H1 (cell line): ENCODE results near the gene IL17RA. TPM values are rescaled to one million over a fixed set of nuclear protein-coding genes. Genes with fewer than 3 reads are reported as not detected.

Source experiments
- CTCF ChIA-PET: fragments of 300-600 bp; sonication (Branson Sonifier 250); formaldehyde crosslinking; loops from one replicate; lab custom pipeline; 2021; ENCODE audit not compliant: partially characterized antibody; lab: Charles Lee
- POLR2A ChIA-PET: fragments of 300-600 bp; sonication (Branson Sonifier 250); formaldehyde crosslinking; loops from one replicate; lab custom pipeline; 2021; ENCODE audit warnings: inconsistent platforms; ENCODE audit not compliant: partially characterized antibody; lab: Charles Lee
- DNase-seq, 2 experiments: peaks; one replicate each; pipeline versions ENCODE4 v3.0.0 to v3.0.0-alpha.2; 2010 to 2022; ENCODE audit warnings: low spot score in 2 of 2, low read depth in 1 of 2, mixed read lengths in 1 of 2
- FAIRE-seq: peaks from 2 replicates; lab custom pipeline; 2011; peaks lifted over from hg19 to GRCh38; lab: Jason Lieb, UNC
- H2AFZ ChIP-seq: 2 replicates; pipeline ENCODE4 v1.8.1; 2012; ENCODE audit warnings: low read length, inconsistent platforms
- H2AK5ac ChIP-seq: 2 replicates; pipeline ENCODE4 v1.6.1; 2013; ENCODE audit warnings: low read depth, low read length
- H2BK120ac ChIP-seq: replicated peaks from 2 replicates; pipeline ENCODE3; 2013; ENCODE audit warnings: low read depth, low read length, inconsistent platforms
- H2BK12ac ChIP-seq: 2 replicates; pipeline ENCODE4 v1.6.1; 2013; ENCODE audit warnings: low read depth, low read length
- H2BK15ac ChIP-seq: 2 replicates; pipeline ENCODE4 v1.6.1; 2013; ENCODE audit warnings: low read length
- H2BK20ac ChIP-seq: 2 replicates; pipeline ENCODE4 v1.6.1; 2013; ENCODE audit warnings: low read length
- H2BK5ac ChIP-seq: 2 replicates; pipeline ENCODE4 v1.6.1; 2013; ENCODE audit warnings: low read depth, low read length
- H3K14ac ChIP-seq: 2 replicates; pipeline ENCODE4 v1.6.1; 2013; ENCODE audit warnings: inconsistent platforms; ENCODE audit not compliant: insufficient read length
- H3K18ac ChIP-seq: 2 replicates; pipeline ENCODE4 v1.6.1; 2013; ENCODE audit warnings: low read length; ENCODE audit errors: extremely low read depth
- H3K23ac ChIP-seq: 2 replicates; pipeline ENCODE4 v1.6.1; 2013; ENCODE audit warnings: inconsistent platforms; ENCODE audit not compliant: insufficient read length
- H3K23me2 ChIP-seq: 2 replicates; pipeline ENCODE4 v1.6.1; 2013; ENCODE audit warnings: low read depth, low read length
- H3K27ac ChIP-seq: 2 replicates; pipeline ENCODE4 v1.6.1; 2011; ENCODE audit warnings: low read depth, low read length, inconsistent platforms
- H3K27me3 ChIP-seq, 4 experiments: replicated peaks in 1 of 4; 1 replicate in 1 of 4; 2 replicates in 3 of 4; pipeline versions ENCODE4 v1.6.1 to v1.8.1; 2011 to 2013; ENCODE audit warnings: low read length in 3 of 4, mild to moderate bottlenecking in 3 of 4, inconsistent platforms in 2 of 4, mixed read lengths in 2 of 4, moderate library complexity in 1 of 4; ENCODE audit not compliant: control insufficient read depth in 3 of 4, insufficient read depth in 3 of 4; ENCODE audit errors: extremely low read depth in 1 of 4
- H3K36me3 ChIP-seq, 4 experiments: 2 replicates each; pipeline versions ENCODE4 v1.6.1 to v1.8.1; 2011 to 2013; ENCODE audit warnings: mild to moderate bottlenecking in 4 of 4, low read length in 3 of 4, moderate library complexity in 2 of 4, control low read depth in 1 of 4, inconsistent platforms in 1 of 4; ENCODE audit not compliant: insufficient read depth in 4 of 4, control insufficient read depth in 2 of 4
- H3K4ac ChIP-seq: replicated peaks from 2 replicates; pipeline ENCODE3; 2013; ENCODE audit warnings: low read length, low read depth, mixed read lengths, inconsistent platforms; ENCODE audit not compliant: insufficient read length
- H3K4me1 ChIP-seq, 4 experiments: replicated peaks in 1 of 4; 1 replicate in 1 of 4; 2 replicates in 3 of 4; pipeline versions ENCODE4 v1.6.1 to v1.8.1; 2011 to 2013; ENCODE audit warnings: low read length in 3 of 4, inconsistent platforms in 2 of 4, mixed read lengths in 1 of 4; ENCODE audit not compliant: insufficient read depth in 4 of 4, control insufficient read depth in 3 of 4
- H3K4me2 ChIP-seq, 2 experiments: 2 replicates each; pipeline versions ENCODE4 v1.6.1 to v1.8.1; 2011 to 2013; ENCODE audit warnings: low read depth in 2 of 2, low read length in 2 of 2, control low read depth in 1 of 2, inconsistent platforms in 1 of 2, mild to moderate bottlenecking in 1 of 2; ENCODE audit not compliant: insufficient read depth in 1 of 2
- H3K4me3 ChIP-seq, 4 experiments: fragments of 200-600, 300-600 bp in 1 of 4; sonication (generic), shearing (Covaris generic), sonication (Bioruptor Twin) in 1 of 4; 2 replicates each; pipeline versions ENCODE4 v1.5.1 to v1.8.1; 2011 to 2016; ENCODE audit warnings: low read length in 4 of 4, low read depth in 3 of 4, control low read depth in 2 of 4, inconsistent platforms in 2 of 4, mild to moderate bottlenecking in 2 of 4, mixed read lengths in 1 of 4, moderate library complexity in 1 of 4; ENCODE audit not compliant: insufficient read depth in 2 of 4; ENCODE audit errors: extremely low read depth in 1 of 4
- H3K56ac ChIP-seq: replicated peaks from 2 replicates; pipeline ENCODE3; 2013; ENCODE audit warnings: low read depth, mild to moderate bottlenecking, mixed read lengths, low read length, inconsistent platforms; ENCODE audit not compliant: insufficient read length
- H3K79me1 ChIP-seq: 2 replicates; pipeline ENCODE4 v1.6.1; 2013; ENCODE audit warnings: low read depth, low read length, control low read depth
- H3K79me2 ChIP-seq, 2 experiments: 2 replicates each; pipeline versions ENCODE4 v1.6.1 to v1.8.1; 2012 to 2013; ENCODE audit warnings: low read length in 2 of 2, mild to moderate bottlenecking in 2 of 2, inconsistent platforms in 1 of 2; ENCODE audit not compliant: insufficient read depth in 2 of 2, control insufficient read depth in 1 of 2
- H3K9ac ChIP-seq, 4 experiments: replicated peaks in 1 of 4; 1 replicate in 1 of 4; 2 replicates in 3 of 4; pipeline versions ENCODE4 v1.6.1 to v1.8.1; 2011 to 2013; ENCODE audit warnings: low read depth in 3 of 4, low read length in 3 of 4, control low read depth in 2 of 4, mild to moderate bottlenecking in 2 of 4, moderate library complexity in 2 of 4, inconsistent platforms in 1 of 4; ENCODE audit errors: extremely low read depth in 1 of 4
- H3K9me3 ChIP-seq, 2 experiments: 2 replicates each; pipeline versions ENCODE4 v1.6.1 to v1.8.1; 2012 to 2013; ENCODE audit warnings: mild to moderate bottlenecking in 2 of 2, moderate library complexity in 2 of 2, control low read depth in 1 of 2, inconsistent platforms in 1 of 2, low read depth in 1 of 2, low read length in 1 of 2, mixed read lengths in 1 of 2; ENCODE audit not compliant: insufficient read depth in 2 of 2
- H4K20me1 ChIP-seq, 2 experiments: replicated peaks in 1 of 2; 2 replicates each; pipeline versions ENCODE3 to v1.8.1; 2011 to 2013; ENCODE audit warnings: inconsistent platforms in 2 of 2, low read length in 2 of 2, mild to moderate bottlenecking in 1 of 2; ENCODE audit not compliant: insufficient read depth in 2 of 2, control insufficient read depth in 1 of 2
- H4K5ac ChIP-seq: 2 replicates; pipeline ENCODE4 v1.6.1; 2013; ENCODE audit warnings: low read length, low read depth, mixed read lengths, inconsistent platforms; ENCODE audit not compliant: insufficient read length
- H4K8ac ChIP-seq: 2 replicates; pipeline ENCODE4 v1.8.0; 2013; ENCODE audit warnings: mild to moderate bottlenecking, moderate library complexity, low read length, inconsistent platforms; ENCODE audit not compliant: insufficient read depth; ENCODE audit errors: extremely low read depth
- H4K91ac ChIP-seq: replicated peaks from 2 replicates; pipeline ENCODE3; 2013; ENCODE audit warnings: low read length, mixed read lengths, inconsistent platforms; ENCODE audit not compliant: insufficient read length
- ATF2 ChIP-seq: IDR thresholded peaks from 2 replicates; pipeline ENCODE4 v1.6.1; 2012; ENCODE audit warnings: low read length, inconsistent platforms
- BCL11A ChIP-seq, 2 experiments: IDR thresholded peaks; one replicate each; pipeline ENCODE4 v1.6.1; 2011; ENCODE audit warnings: low read depth in 2 of 2, low read length in 2 of 2, mild to moderate bottlenecking in 2 of 2
- E2F6 ChIP-seq: IDR thresholded peaks from 2 replicates; pipeline ENCODE4 v1.6.1; 2012; ENCODE audit warnings: inconsistent platforms
- HDAC6 ChIP-seq: IDR thresholded peaks from one replicate; pipeline ENCODE4 v1.7.1; 2012; ENCODE audit warnings: low read depth, mild to moderate bottlenecking, inconsistent platforms, low read length, moderate library complexity
- KDM4A ChIP-seq: IDR thresholded peaks from one replicate; pipeline ENCODE4 v1.7.1; 2012; ENCODE audit warnings: low read depth, mild to moderate bottlenecking, moderate library complexity, low read length, inconsistent platforms; ENCODE audit not compliant: severe bottlenecking
- POU5F1 ChIP-seq: IDR thresholded peaks from 2 replicates; pipeline ENCODE4 v1.6.1; 2011; ENCODE audit warnings: low read depth, mild to moderate bottlenecking, low read length, moderate library complexity
- SP4 ChIP-seq: IDR thresholded peaks from 2 replicates; pipeline ENCODE4 v1.6.1; 2012; ENCODE audit warnings: low read length, inconsistent platforms
- SRF ChIP-seq: IDR thresholded peaks from 2 replicates; pipeline ENCODE4 v1.6.1; 2011; ENCODE audit warnings: mild to moderate bottlenecking, low read depth, low read length, moderate library complexity
- WGBS, 2 experiments: shearing (Covaris generic) in 1 of 2; methylation state at CpG; one replicate each; pipeline versions ENCODE4 v1.1.6 to v1.1.7; 2013 to 2015; ENCODE audit warnings: low lambda C conversion rate in 2 of 2, mixed read lengths in 2 of 2, inconsistent platforms in 1 of 2, low coverage in 1 of 2, missing lambda C conversion rate in 1 of 2; ENCODE audit not compliant: insufficient replicate concordance in 2 of 2, insufficient coverage in 1 of 2, insufficient read length in 1 of 2; ENCODE audit errors: extremely low coverage in 1 of 2, missing lambda C conversion rate in 1 of 2; 5-methylcytosine and 5-hydroxymethylcytosine counted together
- polyA plus RNA-seq, 7 experiments: library from polyadenylated mRNA; depleted of rRNA in 3 of 7; stranded (reverse) in 5 of 7; unstranded in 2 of 7; fragments of >200 nt in 5 of 7; fragments of 200-250 nt in 2 of 7; gene quantifications; 1 replicate in 5 of 7; 2 replicates in 1 of 7; 4 replicates in 1 of 7; pipeline versions ENCODE4 v1.2.1 to v1.2.3, GENCODE V29; 2011 to 2013; ENCODE audit warnings: missing spikeins in 2 of 7, mixed read lengths in 2 of 7
- total RNA-seq: library from RNA; stranded (reverse); fragmentation: NEBNext Ultra II Directional; extraction: Animal tissue kit (Norgen Biotek cat#: 25700); gene quantifications from 2 replicates; pipeline ENCODE4 v1.2.1, GENCODE V29; 2021

IL17RA gene
- total and polyA plus RNA-seq, 2 of the 8 experiments (the other 6 are each of a cell fraction or from before 2014, with no cell fraction given): 5.6 to 9.9 TPM

- DNase-seq (no peak), FAIRE-seq (no peak)
- H3K4me1 ChIP-seq: no peaks in the 10 kb centered on the region
- no peak overlapping the region for H2BK120ac ChIP-seq
- ChIA-PET CTCF (interaction anchor here (0.7 to 2.0 kb wide), 7 partner anchors 13 to 239 kb away, joined by 3 to 6 read pairs (median 4); no protein-coding TSS in a partner anchor), POLR2A (no interaction called here)
- no peak overlapping the region for H2BK12ac ChIP-seq
- H4K91ac ChIP-seq: no peak overlapping the region
- H3K4me3 ChIP-seq: no peak overlapping the region
- H2BK20ac ChIP-seq: no peak overlapping the region
- no peak overlapping the region for H2AK5ac ChIP-seq
- H3K23ac ChIP-seq: no peak overlapping the region
- H2AFZ ChIP-seq: no peak overlapping the region
- H3K27ac ChIP-seq: no peak overlapping the region
- no peaks in the 10 kb centered on the region for H3K23me2 ChIP-seq
- H3K9me3 ChIP-seq: no peaks in the 10 kb centered on the region
- H4K8ac ChIP-seq: no peak overlapping the region
- peaks cover 12% of the 10 kb centered on the region for H3K79me1 ChIP-seq
- H2BK5ac ChIP-seq: no peak overlapping the region
- no peak overlapping the region for H3K9ac ChIP-seq
- no peak overlapping the region for H2BK15ac ChIP-seq
- no peak overlapping the region for H3K56ac ChIP-seq
- no peak overlapping the region for H4K5ac ChIP-seq
- WGBS, 2 experiments: 94% methylated on average over 17 of the region's 17 CpGs; no CpG with 5 or more reads in 1 of the 2 experiments
- no peak overlapping the region for H3K4ac ChIP-seq
- no peak overlapping the region for H3K4me2 ChIP-seq
- peaks cover 10 to 40% (median 19%) of the 10 kb centered on the region in 4 experiments; a peak in 6 of 8 replicates for H3K36me3 ChIP-seq
- H3K79me2 ChIP-seq: no peaks in the 10 kb centered on the region; a peak in 1 of 4 replicates
- H4K20me1 ChIP-seq: peaks cover 2 to 12% of the 10 kb centered on the region in 2 experiments
- H3K18ac ChIP-seq: no peak overlapping the region; the same call in 1 of the 2 replicates
- no peaks in the 10 kb centered on the region for H3K27me3 ChIP-seq
- no peak overlapping the region for H3K14ac ChIP-seq
- TF ChIP-seq BCL11A (IDR thresholded peaks at IDR 0.05; ENCODE audit: low read depth in 2 of 2, low read length in 2 of 2) (no peak), SRF (no peak), KDM4A (no peak), SP4 (no peak), ATF2 (no peak), POU5F1 (no peak), HDAC6 (no peak), E2F6 (no peak)
Observed at GRCh38 chr22:17137861-17138425, 53.1 kb downstream of the IL17RA start.
